Lower lobe of right lung (tissue), 2 donors: ENCODE data around the gene DNM2. TPM values are rescaled to one million over a fixed set of nuclear protein-coding genes. Genes with fewer than 3 reads are reported as not detected.
A peak's percentile ranks its signal among the peaks of the same experiment; 100 is the strongest.

Experiments used
- ATAC-seq, 2 donors: fragments of 200-7000 bp; cut with Tn5 transposase; one replicate each; pipeline ENCODE4 v1.9.1; 2020 to 2022; ENCODE audit warnings: mild to moderate bottlenecking in 2 of 2, moderate library complexity in 2 of 2
- DNase-seq: peaks from one replicate; pipeline ENCODE4 v3.0.0-alpha.2; 2020
- H3K27ac ChIP-seq: fragments of 200-600 bp; one replicate; pipeline ENCODE4 v1.8.0; 2022
- H3K27me3 ChIP-seq: fragments of 200-600 bp; one replicate; pipeline ENCODE4 v1.8.0; 2022; ENCODE audit warnings: low read depth
- H3K36me3 ChIP-seq: fragments of 200-600 bp; one replicate; pipeline ENCODE4 v1.8.0; 2022; ENCODE audit warnings: mild to moderate bottlenecking
- H3K4me1 ChIP-seq: fragments of 200-600 bp; one replicate; pipeline ENCODE4 v1.8.0; 2022
- H3K4me3 ChIP-seq: fragments of 200-600 bp; one replicate; pipeline ENCODE4 v1.8.0; 2022; ENCODE audit warnings: mild to moderate bottlenecking
- H3K9me3 ChIP-seq: fragments of 200-600 bp; one replicate; pipeline ENCODE4 v1.8.0; 2022
- intact Hi-C: fragments of 100-400 bp; cut with DNase I; formaldehyde crosslinking; loops from one replicate; pipeline ENCODE4 v1.11.0; 2022
- total RNA-seq: library from RNA; stranded (reverse); fragmentation: NEBNext Ultra II Directional; extraction: Animal tissue kit (Norgen Biotek cat#: 25700); gene quantifications from one replicate; pipeline ENCODE4 v1.2.1, GENCODE V29; 2021
- TF ChIP-seq, protein P1 (sequence below): fragments of 200-600 bp; IDR thresholded peaks from one replicate; pipeline ENCODE4 v1.8.0; 2022; ENCODE audit warnings: antibody characterized with exemption, mild to moderate bottlenecking
- donor health status: DM: no; HTN: yes; CAD: no; lungs with severe emphysema.

The DNM2 gene
- total RNA-seq, 1 donor from 2014 or later, result 282 TPM

DNA sequence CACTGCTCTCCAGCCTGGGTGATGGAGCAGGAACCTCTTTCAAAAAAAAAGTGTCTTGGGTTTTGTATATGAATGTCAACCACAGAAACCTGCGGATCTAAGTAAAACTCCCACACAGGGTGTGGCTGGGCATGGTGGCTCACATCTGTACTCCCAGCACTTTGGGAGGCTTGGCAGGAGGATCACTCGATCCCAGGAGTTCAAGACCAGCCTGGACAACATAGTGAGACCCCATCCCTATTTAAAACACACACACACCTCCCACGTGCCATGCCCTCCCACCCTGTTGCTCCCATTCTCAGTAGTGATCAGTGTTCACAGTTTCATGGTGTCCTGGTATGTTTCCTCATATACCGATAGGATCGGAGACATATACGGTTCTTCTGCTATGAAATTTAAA is 109.0 kb downstream of the DNM2 start:
- no peak for DNase-seq
- H3K4me1 ChIP-seq, result no peaks in the 10 kb centered on the region
- no peak for ATAC-seq
- no peaks in the 10 kb centered on the region for H3K27me3 ChIP-seq
- H3K9me3 ChIP-seq, result no peaks in the 10 kb centered on the region
- intact Hi-C loops, result no loop called here
- TF ChIP-seq, protein P1, sequence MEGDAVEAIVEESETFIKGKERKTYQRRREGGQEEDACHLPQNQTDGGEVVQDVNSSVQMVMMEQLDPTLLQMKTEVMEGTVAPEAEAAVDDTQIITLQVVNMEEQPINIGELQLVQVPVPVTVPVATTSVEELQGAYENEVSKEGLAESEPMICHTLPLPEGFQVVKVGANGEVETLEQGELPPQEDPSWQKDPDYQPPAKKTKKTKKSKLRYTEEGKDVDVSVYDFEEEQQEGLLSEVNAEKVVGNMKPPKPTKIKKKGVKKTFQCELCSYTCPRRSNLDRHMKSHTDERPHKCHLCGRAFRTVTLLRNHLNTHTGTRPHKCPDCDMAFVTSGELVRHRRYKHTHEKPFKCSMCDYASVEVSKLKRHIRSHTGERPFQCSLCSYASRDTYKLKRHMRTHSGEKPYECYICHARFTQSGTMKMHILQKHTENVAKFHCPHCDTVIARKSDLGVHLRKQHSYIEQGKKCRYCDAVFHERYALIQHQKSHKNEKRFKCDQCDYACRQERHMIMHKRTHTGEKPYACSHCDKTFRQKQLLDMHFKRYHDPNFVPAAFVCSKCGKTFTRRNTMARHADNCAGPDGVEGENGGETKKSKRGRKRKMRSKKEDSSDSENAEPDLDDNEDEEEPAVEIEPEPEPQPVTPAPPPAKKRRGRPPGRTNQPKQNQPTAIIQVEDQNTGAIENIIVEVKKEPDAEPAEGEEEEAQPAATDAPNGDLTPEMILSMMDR, result no peak
- H3K36me3 ChIP-seq, result peaks cover 98% of the 10 kb centered on the region
- H3K4me3 ChIP-seq, result no peak overlapping the region
- H3K27ac ChIP-seq, result no peak overlapping the region

DNA sequence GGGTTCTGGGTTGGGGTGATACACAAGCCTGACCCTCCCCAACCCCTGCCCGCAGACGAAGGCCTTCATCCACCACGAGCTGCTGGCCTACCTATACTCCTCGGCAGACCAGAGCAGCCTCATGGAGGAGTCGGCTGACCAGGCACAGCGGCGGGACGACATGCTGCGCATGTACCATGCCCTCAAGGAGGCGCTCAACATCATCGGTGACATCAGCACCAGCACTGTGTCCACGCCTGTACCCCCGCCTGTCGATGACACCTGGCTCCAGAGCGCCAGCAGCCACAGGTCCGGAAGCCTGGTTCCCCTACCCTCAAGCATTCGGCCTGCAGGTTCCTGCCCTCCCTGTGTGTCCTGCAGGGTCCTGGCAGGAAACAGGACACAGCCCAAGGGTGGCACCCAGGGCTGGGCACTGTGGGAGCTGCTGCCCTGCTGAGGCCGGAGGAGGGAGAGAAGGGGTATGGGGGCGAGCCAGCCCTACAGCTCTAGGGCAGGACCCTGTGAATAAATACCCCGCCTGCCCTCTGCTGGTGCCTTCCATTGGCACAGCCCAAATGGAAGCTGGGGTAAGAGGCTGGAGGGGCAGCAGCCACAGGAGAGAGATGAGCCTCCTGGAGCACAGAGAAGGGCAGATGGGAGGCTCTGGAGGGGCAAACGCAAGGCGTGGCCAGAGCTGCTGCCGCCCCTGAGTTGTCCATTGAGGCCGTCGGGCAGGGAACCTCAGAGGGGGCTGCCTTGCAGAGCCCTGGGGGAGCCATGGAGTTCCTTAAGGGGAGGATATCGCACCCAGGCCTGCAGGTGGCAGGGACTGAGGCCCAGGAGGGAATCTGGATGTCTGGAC is 111.3 kb downstream of the DNM2 start:
- DNase-seq, result peak; percentile 38
- Histone ChIP-seq H3K9me3 (no peaks in the 10 kb centered on the region), H3K4me1 (no peaks in the 10 kb centered on the region), H3K27me3 (no peaks in the 10 kb centered on the region), H3K36me3 (peaks cover 100% of the 10 kb centered on the region), H3K4me3 (no peak overlapping the region), H3K27ac (no peak overlapping the region)
- TF ChIP-seq, protein P1, result no peak
- ATAC-seq, result no peak
- intact Hi-C loops, result no loop called here

DNA sequence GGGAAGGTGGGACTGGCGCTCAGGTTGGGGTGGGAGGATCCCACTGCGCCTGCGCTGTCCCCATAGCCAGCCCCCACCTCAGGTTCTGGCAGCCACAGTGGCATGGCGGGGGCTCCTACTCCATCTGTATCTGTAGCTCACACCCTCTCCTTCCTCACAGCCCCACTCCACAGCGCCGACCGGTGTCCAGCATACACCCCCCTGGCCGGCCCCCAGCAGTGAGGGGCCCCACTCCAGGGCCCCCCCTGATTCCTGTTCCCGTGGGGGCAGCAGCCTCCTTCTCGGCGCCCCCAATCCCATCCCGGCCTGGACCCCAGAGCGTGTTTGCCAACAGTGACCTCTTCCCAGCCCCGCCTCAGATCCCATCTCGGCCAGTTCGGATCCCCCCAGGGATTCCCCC is 112.1 kb downstream of the DNM2 start:
- Histone ChIP-seq H3K36me3 (peaks cover 93% of the 10 kb centered on the region), H3K4me3 (no peak overlapping the region), H3K9me3 (no peaks in the 10 kb centered on the region), H3K27me3 (no peaks in the 10 kb centered on the region), H3K4me1 (peaks cover 2% of the 10 kb centered on the region), H3K27ac (no peak overlapping the region)
- DNase-seq, result no peak
- no peak for ATAC-seq
- TF ChIP-seq, protein P1, result no peak
- intact Hi-C loops, result no loop called here

DNA sequence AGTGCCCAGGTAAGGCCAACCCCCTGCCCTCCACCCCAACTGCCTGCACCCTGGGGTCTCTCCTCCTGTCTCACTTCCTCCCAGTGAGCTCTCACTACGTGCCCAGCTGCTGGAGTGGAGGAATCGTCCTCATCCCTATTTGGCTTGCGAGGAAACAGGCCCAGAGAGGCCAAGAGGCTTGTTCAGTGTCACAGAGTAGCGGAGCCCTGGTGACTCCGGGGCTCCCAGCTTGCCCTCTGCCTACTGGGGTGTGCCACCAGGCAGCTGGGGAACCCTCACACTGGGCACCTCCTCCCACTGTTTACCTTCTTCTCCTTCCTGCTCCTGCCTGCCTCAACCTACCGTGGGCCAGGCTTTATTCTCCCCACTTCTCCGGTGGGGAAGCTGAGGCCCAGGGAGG is 112.5 kb downstream of the DNM2 start:
- DNase-seq (no peak), ATAC-seq (no peak)
- no peak overlapping the region for H3K27ac ChIP-seq
- no peak overlapping the region for H3K4me3 ChIP-seq
- TF ChIP-seq, protein P1, result no peak
- no peaks in the 10 kb centered on the region for H3K9me3 ChIP-seq
- H3K36me3 ChIP-seq, result peaks cover 89% of the 10 kb centered on the region
- H3K4me1 ChIP-seq, result peaks cover 6% of the 10 kb centered on the region
- intact Hi-C loops, result no loop called here
- no peaks in the 10 kb centered on the region for H3K27me3 ChIP-seq

DNA sequence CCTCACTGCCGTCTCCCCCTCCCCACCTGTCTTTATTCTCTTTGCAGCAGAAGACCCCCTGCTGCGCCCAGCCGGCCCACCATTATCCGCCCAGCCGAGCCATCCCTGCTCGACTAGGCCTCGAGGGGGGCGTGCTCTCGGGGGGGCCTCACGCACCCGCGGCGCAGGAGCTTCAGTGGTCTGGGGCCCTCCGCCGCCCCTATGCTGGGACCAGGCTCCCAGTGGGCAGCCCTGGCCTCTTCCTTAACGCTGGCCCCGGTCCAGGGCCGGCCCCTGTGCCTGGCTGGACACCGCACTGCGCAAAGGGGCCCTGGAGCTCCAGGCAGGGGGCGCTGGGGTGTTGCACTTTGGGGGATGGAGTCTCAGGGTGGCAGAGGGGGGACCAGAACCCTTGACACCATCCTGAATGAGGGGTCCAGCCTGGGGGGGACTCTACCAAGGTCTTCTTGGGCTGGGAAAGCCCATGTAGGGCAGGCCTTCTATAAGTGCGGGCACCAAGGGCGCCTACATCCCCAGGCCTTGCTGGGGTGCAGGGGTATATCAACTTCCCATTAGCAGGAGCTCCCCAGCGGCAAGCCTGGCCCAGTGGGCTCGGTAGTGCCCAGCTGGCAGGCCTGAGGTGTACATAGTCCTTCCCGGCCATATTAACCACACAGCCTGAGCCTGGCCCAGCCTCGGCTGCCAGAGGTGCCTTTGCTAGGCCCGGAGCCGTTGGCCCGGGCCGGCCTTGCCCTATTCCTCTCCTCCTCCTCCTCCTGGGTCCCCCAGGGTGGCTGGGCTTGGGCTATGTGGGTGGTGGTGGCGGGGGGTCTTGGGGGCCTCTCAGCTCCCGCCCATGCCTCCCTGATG is 113.3 kb downstream of the DNM2 start:
- no peak for ATAC-seq
- no peaks in the 10 kb centered on the region for H3K9me3 ChIP-seq
- no peak for DNase-seq
- no peak overlapping the region for H3K27ac ChIP-seq
- peaks cover 81% of the 10 kb centered on the region for H3K36me3 ChIP-seq
- H3K4me3 ChIP-seq, result no peak overlapping the region
- H3K27me3 ChIP-seq, result no peaks in the 10 kb centered on the region
- H3K4me1 ChIP-seq, result peaks cover 7% of the 10 kb centered on the region
- intact Hi-C loops, result no loop called here
- TF ChIP-seq, protein P1, result no peak
